ENCODE results near the gene S100A4.
"Not testable (repeated sequence)": the region's sequence is repeated elsewhere in the genome, so short reads cannot be mapped to it uniquely, and the experiment has no call there.

The S100A4 gene

DNA sequence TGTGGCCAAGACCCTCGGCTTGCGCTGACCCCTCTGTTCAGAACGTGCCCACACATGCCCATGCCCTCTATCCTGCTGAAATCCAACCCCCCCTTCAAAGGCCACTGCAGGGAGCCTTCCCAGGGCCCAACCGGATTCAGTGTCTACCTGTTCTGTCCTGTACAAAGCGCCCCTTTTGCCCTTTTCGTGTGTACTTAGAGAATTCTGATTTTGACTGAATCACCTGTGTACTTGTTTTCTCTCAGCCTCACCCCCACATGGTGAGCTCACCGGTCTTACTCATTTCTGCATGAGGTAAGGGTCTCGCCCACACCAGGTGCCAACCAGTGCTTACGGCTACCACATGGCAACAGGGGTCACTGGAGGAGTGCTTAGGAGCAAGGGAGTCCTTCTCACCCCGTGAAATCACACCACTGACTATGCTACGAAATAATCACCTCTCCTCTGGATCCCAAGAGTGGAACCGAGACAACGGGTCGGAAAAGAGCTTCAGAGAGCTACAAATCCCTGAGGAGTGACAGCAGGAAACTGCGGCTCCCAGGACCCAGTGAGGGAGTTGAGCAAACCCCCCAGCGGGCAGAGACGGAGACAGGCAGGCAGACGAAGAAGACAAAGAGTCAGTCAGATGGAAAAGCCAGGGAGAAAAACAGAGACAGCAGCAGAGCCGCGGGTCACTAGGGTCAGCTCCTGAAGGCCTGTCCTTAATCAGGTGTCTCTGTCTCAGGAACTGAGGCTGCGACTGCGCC, 22.2 kb upstream of the S100A4 start:
- peak; percentile 29 for DNase-seq (ENCODE audit: low read depth)

DNA sequence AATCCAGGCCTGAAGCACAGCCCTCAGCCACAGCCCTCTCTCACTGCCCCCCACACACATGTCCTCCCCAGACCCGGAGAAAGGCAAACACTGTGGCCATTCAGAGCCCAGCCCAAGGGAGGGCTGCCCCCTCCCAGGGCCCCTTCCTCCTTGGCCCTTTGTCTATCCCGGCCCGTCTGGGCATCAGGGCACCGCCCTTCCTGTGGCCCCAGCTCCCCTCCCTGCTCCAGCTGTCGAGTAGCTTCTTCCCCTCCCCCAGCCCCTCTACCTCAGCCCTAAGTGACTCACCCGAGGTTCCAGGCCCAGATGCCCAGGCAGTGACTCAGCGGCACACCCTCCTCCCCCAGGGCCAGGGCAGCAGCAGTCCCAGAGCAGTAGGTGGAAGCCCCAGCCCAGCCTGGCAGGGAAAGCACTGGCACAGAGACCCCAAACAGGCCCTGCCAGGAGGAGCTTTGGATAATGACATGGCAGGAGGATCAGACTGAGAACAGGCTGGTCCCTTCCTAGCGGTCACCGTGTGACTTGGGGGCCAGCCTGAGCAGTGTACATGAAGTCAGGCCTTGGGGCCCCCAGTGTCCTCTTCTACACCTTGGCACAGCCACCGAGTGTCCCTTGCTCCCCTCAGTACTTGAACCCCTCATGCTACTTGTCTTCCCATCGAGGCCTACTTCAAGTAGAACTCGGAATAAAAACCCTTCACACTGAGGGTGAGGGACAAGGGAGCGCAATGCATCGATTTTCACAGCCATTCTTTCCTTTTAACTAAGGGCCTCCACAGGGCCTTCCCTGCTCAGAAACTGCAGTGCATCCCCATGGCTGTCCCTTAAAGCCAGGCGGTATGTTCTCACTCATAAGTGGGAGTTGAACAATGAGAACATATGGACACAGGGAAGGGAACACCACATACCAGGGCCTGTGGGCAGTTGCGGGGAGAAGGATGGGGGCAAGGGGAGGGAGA, 21.1 kb upstream of the S100A4 start:
- DNase-seq (ENCODE audit: low read depth) = peak; percentile 99

DNA sequence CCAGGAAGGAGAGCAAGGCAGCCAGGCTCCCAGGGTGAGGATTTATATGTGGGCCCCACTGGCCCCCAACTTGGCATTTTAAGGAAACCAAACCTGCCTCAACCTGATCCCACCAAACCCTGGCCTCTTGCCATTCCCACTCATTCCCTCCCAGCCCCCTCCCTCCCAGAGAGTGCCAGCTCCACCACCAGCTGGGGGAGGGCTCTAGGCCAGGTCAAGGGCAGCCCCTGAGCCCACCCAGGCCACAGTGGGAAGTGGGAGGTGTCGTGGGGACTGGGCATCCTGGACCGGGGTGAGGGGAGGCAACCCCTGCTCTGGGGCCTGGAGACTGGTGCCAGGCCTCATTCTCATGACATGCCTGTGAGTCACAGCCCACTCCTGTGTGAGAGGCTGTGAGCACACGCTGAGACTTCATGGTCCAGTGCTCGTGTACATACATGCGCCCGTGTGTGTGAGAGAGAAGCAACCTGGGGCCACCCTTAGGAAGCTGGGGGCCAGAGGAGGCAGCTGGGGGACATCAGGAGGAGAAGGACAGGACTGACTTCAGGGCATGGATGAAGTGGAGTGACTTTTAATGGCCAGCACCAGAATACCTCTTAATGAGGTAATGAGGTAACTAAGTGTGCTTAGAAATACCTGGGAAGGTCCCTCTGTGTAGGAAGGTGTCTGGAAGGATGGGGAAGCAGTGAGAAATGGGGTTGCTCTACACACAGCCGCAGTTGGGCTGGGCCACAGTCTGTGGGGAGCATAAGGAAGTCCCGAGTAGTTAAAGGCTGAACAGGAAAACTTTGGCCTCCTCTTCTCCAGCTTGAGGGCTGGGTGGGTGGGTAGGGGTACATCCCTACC, 20.1 kb upstream of the S100A4 start, which contains the start of gene S100A2:
TSS of gene S100A2 (minus strand) at position 316 of the 846 bp plus-strand sequence. CDS start 1,967 bp downstream, outside the sequence.
- DNase-seq (ENCODE audit: low read depth) = peak; percentile 95

DNA sequence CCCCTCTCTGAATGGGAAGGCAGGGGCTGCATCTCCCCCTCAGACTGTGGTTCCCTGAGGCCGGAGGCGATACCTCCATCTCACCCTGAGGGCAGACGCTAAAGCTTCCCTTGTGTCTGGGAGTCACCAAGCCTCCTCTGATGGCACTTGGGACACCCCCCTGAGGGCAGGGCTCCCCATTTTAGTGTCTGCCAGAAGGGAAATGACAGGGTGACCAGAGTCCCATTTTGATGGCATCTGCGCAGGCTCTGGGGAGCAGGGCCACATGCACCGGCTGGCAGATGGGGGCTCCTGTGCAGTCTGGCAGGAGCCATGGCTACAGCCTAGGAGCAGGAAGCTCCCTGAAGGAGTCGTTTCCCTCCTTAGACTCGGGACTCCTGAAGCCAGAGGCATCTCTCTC, 18.4 kb upstream of the S100A4 start:
- DNase-seq (ENCODE audit: low read depth) = no peak

DNA sequence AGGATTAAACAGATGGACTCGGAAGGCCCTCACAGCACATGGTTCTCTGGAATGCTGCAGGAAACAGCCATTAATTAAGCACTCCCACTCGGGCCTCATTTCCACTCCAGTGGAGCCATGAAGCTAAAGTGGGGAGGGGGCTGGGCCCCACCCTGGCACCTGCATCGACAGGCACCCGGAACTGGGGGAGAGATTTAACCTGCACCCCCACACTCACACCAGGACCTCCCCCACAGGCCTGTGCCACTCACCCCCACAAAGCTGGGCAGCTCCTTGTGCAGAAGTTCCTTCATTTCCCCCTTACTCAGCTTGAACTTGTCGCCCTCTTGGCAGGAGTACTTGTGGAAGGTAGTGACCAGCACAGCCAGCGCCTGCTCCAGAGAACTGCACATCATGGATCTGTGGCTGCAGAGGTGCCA, 17.9 kb upstream of the S100A4 start:
- DNase-seq (ENCODE audit: low read depth) = no peak

DNA sequence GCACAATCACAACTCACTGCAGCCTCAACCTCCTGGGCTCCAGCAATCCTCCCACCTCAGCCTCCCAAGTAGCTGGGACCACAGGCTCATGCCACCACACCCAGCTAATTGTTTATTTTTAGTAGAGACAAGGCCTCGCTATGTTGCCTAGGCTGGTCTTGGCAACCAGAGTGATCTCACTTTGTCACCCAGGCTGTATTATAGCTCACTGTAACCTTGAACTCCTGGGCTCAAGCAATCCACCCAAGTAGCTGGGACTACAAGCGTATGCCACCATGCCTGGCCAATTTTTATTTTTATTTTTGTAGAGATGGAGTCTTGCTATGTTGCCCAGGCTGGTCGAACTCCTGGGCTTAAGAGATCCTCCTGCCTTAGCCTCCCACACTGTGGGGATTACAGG, 16.4 kb upstream of the S100A4 start:
- not testable (repeated sequence) for DNase-seq (ENCODE audit: low read depth)

DNA sequence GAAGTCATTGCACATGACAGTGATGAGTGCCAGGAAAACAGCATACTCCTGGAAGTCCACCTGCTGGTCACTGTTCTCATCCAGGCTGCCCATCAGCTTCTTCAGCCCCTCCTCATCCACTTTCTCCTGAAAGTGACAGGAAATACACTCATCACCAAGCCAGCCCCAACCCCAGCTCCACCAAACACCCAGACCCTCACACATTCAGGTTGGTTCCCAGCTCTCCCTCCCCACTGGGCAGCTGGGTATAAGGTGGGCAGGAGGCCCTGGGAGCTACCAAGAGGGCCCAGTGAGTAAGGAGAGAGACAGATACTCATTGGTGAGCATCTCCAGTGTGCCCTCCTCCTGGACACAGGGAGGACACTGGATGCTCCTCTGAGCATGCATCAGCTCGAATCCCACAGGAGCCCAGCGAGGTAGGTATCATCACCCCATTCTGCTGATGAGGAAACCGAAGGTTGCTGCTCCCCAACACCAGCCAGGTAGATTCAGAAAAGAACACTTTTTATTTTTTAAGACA, 15.9 kb upstream of the S100A4 start:
- DNase-seq (ENCODE audit: low read depth) = no peak

DNA sequence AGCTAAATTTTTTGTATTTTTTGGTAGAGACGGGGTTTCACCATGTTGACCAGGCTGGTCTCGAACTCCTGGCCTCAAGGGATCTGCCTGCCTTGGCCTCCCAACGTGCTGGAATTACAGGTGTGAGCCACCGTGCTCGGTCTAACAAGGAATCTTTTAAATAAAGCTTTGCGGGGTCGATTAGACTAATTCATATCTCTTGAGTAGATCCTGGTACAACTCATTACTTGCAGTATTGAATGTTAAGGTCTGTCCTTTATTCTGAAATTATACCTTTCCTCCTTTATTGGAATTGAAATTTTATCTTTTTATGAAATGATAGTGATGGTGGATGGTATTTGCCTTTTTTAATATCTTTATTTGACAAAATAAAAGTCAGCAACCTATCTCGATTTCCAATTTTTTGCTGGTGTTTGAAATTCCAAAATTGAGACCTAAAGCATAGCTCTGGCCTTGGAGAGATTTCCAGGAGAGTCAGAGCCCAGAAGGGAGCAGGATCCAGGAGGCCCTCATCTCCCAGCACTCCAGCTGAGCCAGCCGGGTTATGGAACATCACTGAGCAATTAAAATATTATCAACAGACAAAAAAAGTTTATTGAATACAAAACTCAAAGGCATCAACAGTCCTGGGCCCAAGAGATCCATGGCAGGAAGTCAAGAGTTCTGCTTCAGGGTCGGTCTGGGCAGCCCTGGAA, 15.3 kb upstream of the S100A4 start:
- no peak for DNase-seq (ENCODE audit: low read depth)

DNA sequence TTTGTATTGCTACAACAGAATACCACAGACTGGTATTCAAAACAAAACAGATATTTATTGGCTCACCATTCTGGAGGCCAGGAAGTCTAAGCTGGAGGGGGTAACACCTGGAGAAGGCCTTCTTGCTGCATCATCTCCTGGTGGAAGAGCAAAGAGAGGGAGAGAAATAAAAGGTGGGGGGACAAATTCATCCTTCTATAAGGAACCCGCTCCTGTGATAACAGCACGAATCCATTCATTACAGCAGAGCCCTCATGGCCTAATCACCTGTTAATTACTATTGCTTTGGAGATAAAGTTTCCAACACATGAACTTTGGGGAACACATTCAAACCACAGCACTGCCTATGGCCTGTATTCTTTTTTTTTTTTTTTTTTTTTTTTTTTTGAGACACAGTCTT, 14.6 kb upstream of the S100A4 start:
- DNase-seq (ENCODE audit: low read depth) = no peak

DNA sequence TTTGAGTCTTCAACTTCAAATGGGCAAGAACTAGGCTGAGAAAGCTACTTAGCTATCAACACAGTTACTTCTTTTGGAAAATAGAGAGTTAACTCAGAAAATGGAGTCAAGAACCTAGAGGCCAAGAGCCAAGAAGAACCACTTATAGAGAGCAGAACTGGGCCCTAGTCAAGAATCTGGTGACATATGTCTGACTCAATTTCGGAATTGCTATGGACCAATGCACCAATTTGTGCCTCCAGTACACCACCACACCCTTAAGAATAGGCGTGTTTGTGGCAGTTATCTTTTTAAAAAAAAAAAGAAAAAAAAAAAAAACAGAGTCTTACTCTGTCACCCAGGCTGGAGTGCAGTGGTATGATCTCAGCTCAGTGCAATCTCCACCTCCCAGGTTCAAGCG, 12.3 kb upstream of the S100A4 start:
- no peak for DNase-seq (ENCODE audit: low read depth)

DNA sequence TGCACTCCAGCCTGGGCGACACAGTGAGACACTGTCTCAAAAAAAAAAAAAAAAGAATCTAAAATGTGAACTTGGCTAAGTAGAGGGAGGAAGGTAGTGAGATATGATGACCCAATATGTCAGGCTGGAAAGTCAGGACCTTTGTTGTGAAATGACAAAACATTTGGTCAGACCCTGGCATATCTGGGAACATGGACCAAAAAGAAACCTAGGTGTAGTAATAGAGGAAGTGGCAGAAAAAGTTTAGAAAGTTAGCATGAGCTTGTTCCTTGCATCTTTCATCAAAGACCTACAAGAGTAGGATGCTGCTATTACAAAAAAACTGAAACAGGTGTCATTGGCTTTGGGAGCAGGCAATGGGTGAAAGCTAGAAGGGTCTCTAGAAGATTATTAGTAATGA, 10.7 kb upstream of the S100A4 start:
- DNase-seq (ENCODE audit: low read depth) = no peak

DNA sequence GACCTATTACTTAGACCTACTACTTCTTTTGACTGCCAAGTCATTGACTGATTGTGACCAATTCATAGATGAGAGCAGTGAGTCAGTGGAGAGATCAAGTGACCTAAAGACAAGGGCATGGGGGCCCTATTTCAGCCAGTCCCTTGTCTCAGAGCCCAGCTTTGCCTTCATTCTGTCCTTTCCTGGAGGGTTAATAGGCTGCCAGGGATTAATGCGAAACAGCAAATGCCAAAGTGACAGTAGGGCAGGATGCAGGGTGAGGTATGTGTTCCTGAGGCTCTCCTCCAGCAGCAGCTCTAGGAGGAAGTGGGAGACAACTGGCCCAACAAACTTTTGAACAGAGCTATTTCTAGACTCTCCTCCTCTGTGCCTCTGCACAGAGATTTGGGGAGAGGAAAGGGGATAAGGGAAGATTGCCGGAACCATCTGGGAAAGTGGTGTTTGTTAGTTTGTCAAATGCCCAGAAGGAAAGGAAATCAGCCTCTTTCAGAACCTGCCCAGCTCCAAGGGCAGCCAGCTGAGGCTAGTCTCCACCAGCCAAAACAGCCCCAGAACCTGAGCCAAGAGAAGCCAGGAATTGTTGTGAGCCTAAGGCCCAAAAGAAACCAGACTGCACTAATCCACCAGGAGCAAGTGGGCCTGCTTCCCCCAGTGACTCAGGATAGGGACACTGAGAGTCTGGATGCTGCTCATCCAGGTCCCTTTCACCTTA, 8.4 kb upstream of the S100A4 start:
- DNase-seq (ENCODE audit: low read depth) = no peak

DNA sequence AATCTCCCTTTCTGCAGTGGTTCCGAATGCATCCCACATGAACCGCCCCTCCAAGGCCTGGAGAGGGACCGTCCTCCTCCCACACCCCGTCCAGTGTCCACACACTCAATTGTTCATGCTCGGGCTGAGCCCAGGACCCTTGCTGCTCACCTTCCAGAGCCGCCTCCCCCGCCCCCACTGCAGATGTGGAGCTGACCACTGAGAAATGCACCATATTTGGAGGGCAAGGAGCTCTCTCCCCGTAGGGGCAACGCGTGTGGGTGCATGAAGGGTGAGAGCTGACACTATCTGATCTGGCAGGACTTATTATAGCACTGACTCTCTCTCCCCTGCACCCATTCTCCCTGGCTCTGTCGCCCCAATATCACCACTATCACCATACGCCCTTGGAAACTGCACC, 7.5 kb upstream of the S100A4 start:
- DNase-seq (ENCODE audit: low read depth) = no peak

DNA sequence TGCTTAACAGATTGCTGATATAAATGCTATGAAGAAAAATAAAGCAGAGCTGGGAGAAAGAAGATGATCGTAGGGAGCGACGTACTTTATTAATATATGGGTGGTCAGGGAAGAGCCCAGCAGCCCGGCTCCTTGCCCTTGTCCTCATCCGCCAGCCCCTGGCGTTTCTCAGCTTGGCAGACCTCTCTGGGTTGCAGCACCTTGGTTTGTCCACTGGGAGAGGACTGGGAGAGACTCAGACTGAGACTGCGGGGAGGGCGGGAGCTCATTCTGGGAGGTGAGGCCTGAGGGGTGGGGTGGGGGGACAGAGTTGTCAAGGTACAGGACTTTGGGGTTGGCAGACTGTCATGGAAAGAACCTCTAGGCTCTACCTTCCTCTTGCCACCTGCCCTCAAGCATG, 6.7 kb upstream of the S100A4 start:
- DNase-seq (ENCODE audit: low read depth) = no peak

DNA sequence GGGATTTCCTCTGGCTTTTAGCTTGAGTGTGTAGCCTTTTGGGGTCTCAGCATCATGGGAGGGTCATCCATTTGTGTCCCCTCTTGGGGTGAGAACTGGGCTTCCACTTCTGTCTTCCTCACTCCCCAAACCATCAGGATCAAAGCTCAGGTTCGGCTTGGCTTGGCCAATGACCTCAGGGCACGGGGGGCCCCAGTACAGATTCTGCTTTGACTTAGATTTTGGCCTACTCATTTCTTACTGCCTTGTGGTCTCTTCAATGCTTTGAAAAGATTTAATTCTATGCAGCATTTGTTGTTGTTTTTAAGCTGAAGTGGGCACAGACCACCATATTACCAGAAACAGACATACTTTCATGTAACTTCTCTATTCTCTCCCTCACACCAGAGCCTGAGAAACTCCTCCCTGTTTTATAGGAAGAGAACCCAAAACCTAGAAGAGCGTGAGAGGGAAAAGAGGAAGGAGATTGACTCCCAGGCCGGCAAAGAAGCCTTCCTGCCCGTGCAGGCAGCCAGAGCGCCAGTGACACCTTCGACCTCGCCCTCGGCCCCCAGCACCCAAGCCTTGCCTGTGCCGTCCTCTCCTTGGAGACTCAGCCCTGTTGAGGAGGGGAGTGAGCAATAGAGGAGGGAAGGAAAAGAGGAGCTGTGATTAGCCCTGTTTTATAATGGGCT, 5.4 kb upstream of the S100A4 start:
- no peak for DNase-seq (ENCODE audit: low read depth)

DNA sequence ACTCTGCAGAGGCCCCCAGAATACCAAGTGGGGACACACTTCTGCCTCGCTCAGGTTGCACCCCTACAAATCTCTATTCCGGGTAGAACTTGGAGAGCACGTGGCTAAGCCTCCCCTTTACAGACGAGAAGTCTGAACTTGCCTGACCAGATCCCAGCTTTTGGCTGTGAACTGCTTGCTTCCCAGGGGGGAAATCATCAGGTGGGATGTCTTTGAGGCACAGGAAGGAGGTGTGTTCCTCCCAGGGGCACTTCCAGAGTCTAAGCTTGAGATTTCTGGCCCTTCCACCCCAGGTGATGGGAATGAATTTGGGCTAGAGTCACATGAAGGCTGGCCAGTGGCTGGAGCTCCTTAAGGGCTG, 4.8 kb upstream of the S100A4 start:
- no peak for DNase-seq (ENCODE audit: low read depth)

DNA sequence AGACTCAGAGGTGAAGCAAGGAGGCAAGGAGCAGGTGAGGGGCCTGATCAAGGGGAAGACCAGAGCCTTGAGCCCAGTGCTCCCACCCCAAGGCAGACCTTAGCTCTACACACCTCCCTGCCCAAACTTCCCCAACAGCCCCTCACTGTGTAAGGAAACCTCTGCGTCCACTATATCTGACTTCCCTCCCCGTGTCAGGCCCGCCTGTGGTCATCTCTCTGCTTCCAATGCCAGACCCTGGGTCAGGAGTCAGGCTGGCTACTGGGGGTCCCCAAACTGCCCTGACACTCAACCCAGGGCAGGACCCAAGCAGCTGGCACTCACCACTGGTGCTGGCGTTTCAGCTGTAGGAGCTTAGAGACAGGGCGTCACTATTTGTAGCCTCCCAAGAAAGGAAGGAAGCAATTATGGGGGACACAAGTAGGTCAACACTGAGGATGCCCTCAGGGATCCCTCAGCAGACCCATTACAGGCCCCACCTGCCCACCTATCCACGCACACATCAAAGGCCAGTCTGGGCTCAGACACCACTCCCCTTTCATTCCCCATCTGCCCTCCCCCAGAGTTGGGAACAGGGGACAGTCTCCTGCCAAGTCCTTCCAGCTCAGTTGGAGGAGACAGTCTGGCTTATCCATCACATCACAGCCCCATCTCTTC, 4.3 kb upstream of the S100A4 start:
- no peak for DNase-seq (ENCODE audit: low read depth)

DNA sequence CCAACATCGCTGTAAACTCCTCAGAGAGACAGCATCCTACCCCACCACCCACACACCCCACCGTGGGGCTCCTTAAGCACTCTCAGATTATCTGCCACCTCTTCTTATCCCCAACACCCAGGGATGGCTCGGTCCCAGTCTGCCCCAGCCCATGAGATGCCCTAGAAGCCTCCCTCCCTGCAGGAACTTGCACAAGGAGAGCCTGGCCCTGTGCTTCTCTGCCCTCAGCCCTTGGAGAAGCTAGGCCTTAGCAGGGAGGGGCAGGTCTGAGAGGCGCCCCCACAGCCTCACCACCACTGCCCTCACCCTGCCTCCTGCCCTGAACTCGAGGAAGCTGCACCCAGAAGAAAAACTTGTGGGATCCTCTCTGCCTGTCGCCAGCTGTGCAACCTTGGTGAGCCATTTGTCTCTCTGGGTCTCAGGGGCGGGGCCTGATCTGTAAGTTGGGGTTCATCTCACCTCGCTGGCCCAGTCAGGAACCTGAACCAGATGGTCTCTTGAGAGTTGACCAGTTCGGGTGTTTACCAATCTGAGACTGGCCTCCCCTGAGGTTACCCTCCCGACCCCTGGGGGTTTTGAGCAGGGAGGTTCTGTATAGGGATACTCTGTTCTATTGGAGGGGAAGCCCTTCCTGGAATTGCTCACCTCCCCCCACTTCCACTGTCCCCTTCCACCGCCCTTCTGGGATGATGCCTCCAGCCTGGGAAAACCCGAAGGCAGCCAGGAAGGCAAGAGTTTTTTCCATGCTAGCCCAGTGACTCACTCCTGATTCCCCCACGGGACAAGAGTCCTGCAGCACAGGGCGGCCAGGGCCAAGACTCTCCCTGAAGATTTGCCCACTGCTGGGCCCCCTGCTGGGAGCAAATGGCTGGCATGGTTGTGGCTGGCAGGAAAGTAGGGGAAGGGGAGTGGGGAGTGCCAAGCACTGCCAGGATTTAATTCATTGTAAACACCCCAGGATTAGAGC, 3.4 kb upstream of the S100A4 start, which contains the start of gene S100A3:
TSS of gene S100A3 (minus strand) at position 537 of the 967 bp plus-strand sequence. CDS start 773 bp downstream, outside the sequence.
- DNase-seq (ENCODE audit: low read depth) = peak; percentile 75

Data from iris pigment epithelial cell (primary cell).